Measurements from ENCODE around the gene SLC2A3. TPM values are rescaled to one million over a fixed set of nuclear protein-coding genes. Genes with fewer than 3 reads are reported as not detected.
"Not testable (repeated sequence)": the region's sequence is repeated elsewhere in the genome, so short reads cannot be mapped to it uniquely, and the experiment has no call there.

SLC2A3 gene
- polyA plus RNA-seq, 4 donors: 15.1 to 19.6 (median 17.0) TPM

- no peak for DNase-seq (ENCODE audit: low read depth in 4 of 4, low spot score in 3 of 4)
Measured at GRCh38 chr12:7917392-7918267, 18.4 kb downstream of the SLC2A3 start.

GRCh38 chr12:7916936-7917335, 19.1 kb downstream of the SLC2A3 start:
- no peak for DNase-seq (ENCODE audit: low read depth in 4 of 4, low spot score in 3 of 4)

- no peak for DNase-seq (ENCODE audit: low read depth in 4 of 4, low spot score in 3 of 4)
Measured at GRCh38 chr12:7915661-7916403, 20.2 kb downstream of the SLC2A3 start.

DNA sequence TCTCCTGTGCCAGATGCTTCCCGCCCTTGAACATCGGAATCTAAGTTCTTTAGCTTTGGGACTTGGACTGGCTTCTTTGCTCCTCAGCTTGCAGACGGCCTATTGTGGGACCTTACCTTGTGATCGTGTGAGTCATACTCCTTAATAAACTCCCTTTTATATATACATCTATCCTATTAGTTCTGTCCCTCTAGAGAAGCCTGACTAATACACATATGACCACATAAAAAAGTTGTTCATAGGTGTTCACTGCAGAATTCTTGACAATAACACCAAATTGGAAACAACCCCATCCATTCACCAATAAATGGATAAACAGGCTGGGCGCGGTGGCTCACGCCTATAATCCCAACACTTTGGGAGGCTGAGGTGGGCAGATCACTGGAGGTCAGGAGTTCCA, 25.9 kb downstream of the SLC2A3 start:
- not testable (repeated sequence) for DNase-seq (ENCODE audit: low read depth in 4 of 4, low spot score in 3 of 4)

DNA sequence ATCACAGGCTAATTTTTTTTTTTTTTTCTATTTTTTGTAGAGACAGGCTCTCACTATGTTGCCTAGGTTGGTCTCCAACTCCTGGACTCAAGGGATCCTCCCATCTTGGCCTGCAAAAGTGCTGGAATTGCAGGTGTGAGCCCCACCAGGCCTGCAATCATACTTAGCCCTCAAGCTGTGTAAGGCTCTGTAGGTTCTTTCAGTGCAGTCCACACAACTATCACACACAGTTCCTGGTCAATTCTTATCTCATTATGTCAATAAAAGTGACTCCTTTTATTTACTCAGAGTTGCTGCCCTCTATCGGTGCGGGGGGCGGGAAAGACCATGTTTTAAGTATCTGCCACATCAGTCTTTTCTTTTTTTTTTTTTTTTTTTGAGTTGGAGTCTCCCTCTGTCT, 29.0 kb downstream of the SLC2A3 start:
- DNase-seq (ENCODE audit: low read depth in 4 of 4, low spot score in 3 of 4): no peak

DNA sequence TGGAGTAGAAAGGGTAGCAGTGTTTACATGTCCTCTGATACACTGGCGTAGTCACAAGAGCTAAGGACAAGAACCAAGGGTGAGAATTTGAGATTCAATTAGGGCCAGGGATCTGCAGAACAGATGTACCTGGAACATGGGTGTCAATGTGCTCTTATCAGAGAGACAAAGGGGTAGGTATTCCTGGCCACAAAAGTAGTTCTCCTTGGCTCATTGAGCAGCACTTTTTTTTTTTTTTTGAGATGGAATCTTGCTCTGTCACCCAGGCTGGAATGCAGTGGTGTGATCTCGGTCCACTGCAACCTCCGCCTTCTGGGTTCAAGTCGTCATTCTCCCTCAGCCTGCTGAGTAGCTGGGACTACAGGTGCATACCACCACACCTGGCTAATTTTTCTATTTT, 29.7 kb downstream of the SLC2A3 start:
- not testable (repeated sequence) for DNase-seq (ENCODE audit: low read depth in 4 of 4, low spot score in 3 of 4)

DNA sequence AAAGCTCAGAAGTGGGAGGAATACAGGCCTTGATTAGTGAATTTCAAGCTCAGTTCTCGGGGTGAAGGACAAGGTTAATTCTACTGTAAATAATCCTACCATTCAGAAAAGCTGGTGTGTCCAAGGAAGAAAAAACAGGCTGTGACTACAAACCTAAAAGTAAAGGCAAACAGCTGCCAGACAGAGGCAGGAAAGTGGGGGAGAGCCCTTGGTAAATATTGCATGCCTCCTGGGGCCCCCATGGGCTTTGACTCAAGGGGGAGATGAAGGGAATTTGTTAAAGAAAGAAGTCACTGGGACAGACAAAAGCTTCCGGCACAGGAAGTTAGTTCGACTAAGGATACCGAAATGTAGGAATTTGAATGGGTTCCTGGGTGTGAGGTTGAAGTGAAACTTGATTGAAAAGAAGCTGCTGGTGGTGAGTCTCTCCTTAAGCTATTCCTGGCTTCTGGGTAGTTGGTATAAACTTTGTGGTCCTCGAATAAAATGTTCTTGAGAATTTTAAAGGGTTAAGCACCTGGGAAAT, 30.3 kb downstream of the SLC2A3 start:
- DNase-seq (ENCODE audit: low read depth in 4 of 4, low spot score in 3 of 4): peak in 1 of 4 donors; percentile 53

DNA sequence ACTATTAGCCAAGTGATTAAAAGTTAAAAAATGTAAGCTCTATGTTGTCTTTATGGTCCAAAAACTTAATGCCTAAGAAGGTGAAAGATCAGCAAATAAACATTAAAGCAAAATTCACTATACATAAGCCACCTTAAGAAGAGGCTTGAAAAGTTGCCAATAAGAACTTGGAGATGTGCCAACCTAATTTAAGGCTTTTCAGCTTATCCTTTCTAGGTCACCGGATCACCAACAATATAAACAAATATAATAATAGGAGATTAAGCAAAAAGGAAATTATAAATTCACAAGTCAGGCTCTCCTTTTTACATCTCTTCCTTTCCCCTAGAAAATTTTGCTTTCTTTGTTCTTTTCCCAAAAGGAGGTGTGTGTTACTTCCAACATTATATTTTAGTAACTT, 30.9 kb downstream of the SLC2A3 start:
- DNase-seq (ENCODE audit: low read depth in 4 of 4, low spot score in 3 of 4): no peak

- DNase-seq (ENCODE audit: low read depth in 4 of 4, low spot score in 3 of 4): not testable (repeated sequence)
Measured at GRCh38 chr12:7902416-7902815, 33.6 kb downstream of the SLC2A3 start.

DNA sequence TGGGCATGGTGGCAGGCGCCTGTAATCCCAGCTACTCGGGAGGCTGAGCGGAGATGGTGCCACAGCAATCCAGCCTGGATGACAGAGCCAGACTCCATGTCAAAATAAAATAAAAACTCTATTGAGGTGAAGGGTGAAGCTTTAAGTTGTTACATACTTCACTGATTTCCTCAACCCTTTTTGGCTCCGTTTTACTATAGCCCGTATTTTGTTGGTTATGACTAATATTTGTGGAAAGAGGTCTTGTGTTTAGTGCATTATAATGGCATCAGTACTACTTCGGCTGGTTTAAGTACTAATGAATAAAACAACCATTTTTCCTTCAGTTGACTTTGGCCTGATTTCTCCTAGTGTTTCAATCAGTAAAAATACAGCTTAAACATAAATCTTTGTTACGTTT, 36.2 kb downstream of the SLC2A3 start:
- no peak for DNase-seq (ENCODE audit: low read depth in 4 of 4, low spot score in 3 of 4)

GRCh38 chr12:7896726-7897125, 39.3 kb downstream of the SLC2A3 start:
- not testable (repeated sequence) for DNase-seq (ENCODE audit: low read depth in 4 of 4, low spot score in 3 of 4)

GRCh38 chr12:7892186-7892980, 43.6 kb downstream of the SLC2A3 start:
- DNase-seq (ENCODE audit: low read depth in 4 of 4, low spot score in 3 of 4): no peak

DNA sequence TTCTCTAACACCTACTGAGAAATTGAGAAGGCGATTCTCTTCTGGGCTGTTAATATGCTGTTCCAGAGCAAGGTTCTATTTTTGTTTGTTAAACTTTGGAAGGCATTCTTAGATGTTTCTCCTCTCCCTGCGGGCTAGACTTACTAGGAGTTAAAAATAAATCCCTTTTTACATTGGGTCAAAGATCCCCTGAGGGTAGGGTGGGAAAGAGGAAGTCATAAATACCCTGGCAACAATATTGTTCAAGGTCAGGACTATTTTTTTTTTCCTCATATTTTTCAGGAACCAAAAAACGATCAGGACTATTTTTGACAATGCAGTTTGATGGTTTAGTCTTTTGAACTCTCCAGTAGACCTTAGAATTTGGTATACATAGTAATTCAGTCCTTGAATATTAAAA, 51.3 kb downstream of the SLC2A3 start:
- no peak for DNase-seq (ENCODE audit: low read depth in 4 of 4, low spot score in 3 of 4)

DNA sequence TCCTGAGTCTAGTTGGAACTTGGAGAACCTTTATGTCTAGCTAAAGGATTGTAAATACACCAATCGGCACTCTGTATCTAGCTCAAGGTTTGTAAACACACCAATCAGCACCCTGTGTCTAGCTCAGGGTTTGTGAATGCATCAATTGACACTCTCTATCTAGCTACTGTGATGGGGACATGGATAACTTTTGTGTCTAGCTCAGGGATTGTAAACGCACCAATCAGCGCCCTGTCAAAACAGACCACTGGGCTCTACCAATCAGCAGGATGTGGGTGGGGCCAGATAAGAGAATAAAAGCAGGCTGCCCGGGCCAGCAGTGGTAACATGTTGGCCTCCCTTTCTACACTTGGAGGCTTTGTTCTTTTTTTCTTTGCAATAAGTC, 54.3 kb downstream of the SLC2A3 start:
- not testable (repeated sequence) for DNase-seq (ENCODE audit: low read depth in 4 of 4, low spot score in 3 of 4)

DNA sequence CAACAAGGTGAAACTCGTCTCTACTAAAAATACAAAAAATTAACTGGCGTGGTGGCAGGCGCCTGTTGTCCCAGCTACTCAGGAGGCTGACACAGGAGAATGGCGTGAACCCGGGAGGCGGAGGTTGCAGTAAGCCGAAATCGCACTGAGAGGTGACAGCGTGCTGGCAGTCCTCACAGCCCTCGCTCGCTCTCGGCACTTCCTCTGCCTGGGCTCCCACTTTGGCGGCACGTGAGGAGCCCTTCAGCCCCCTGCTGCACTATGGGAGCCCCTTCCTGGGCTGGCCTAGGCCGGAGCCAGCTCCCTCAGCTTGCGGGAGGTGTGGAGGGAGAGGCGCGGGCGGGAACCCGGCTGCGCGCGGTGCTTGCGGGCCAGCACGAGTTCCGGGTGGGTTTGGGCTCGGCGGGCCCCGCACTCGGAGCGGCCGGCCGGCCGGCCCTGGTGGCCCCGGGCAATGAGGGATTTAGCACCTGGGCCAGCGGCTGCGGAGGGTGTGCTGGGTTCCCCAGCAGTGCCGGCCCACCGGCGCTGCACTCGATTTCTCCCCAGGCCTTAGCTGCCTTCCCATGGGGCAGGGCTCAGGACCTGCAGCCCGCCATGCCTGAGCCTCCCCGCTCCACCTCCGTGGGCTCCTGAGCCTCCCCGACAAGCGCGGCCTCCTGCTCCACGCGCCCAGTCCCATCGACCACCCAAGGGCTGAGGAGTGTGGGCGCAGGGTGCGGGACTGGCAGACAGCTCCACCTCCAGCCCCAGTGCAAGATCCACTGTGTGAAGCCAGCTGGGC, 54.8 kb downstream of the SLC2A3 start:
- DNase-seq (ENCODE audit: low read depth in 4 of 4, low spot score in 3 of 4): not testable (repeated sequence)

GRCh38 chr12:7879246-7879645, 56.7 kb downstream of the SLC2A3 start:
- no peak for DNase-seq (ENCODE audit: low read depth in 4 of 4, low spot score in 3 of 4)

DNA sequence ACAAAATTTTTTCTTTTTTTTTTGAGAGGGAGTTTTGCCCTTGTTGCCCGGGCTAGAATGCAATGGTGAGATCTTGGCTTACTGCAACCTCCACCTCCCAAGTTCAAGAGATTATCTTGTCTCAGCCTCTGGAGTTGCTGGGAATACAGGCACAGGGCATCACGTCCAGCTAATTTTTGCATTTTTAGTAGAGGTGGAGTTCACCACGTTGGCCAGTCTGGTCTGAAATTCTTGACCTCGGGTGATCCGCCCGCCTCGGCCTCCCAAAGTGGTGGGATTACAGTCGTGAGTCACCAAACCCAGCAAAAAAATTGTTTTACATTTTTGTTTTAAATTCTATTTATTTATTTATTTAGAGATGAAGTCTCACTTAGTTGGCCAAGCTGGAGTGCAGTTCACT, 58.6 kb downstream of the SLC2A3 start:
- DNase-seq (ENCODE audit: low read depth in 4 of 4, low spot score in 3 of 4): no peak

GRCh38 chr12:7872566-7873319, 63.2 kb downstream of the SLC2A3 start, which contains the start of gene SLC2A14:
SLC2A14 (minus strand) TSS chr12:7872915; CDS start chr12:7869880, 3,035 bp downstream.
- DNase-seq (ENCODE audit: low read depth in 4 of 4, low spot score in 3 of 4): no peak

GRCh38 chr12:7870335-7870734, 65.7 kb downstream of the SLC2A3 start:
- DNase-seq (ENCODE audit: low read depth in 4 of 4, low spot score in 3 of 4): no peak
